Uterus (tissue), 2 donors: ENCODE measurements around the gene MYO18B.

Experiments
- POLR2A ChIP-seq, 2 donors: fragments of 450-650 bp; IDR thresholded peaks; one replicate each; pipeline ENCODE4 v1.6.1; 2016; ENCODE audit warnings: antibody characterized with exemption in 2 of 2, mild to moderate bottlenecking in 1 of 2, moderate library complexity in 1 of 2
- TF ChIP-seq, protein P1 (sequence below), 4 experiments: fragments of 200-600 bp in 2 of 4; fragments of 450-650 bp in 2 of 4; sonication (generic) in 2 of 4; IDR thresholded peaks; one replicate each; pipeline ENCODE4 v1.5.1; 2016 to 2019; ENCODE audit warnings: antibody characterized with exemption in 4 of 4, mild to moderate bottlenecking in 2 of 4, moderate library complexity in 1 of 4

DNA sequence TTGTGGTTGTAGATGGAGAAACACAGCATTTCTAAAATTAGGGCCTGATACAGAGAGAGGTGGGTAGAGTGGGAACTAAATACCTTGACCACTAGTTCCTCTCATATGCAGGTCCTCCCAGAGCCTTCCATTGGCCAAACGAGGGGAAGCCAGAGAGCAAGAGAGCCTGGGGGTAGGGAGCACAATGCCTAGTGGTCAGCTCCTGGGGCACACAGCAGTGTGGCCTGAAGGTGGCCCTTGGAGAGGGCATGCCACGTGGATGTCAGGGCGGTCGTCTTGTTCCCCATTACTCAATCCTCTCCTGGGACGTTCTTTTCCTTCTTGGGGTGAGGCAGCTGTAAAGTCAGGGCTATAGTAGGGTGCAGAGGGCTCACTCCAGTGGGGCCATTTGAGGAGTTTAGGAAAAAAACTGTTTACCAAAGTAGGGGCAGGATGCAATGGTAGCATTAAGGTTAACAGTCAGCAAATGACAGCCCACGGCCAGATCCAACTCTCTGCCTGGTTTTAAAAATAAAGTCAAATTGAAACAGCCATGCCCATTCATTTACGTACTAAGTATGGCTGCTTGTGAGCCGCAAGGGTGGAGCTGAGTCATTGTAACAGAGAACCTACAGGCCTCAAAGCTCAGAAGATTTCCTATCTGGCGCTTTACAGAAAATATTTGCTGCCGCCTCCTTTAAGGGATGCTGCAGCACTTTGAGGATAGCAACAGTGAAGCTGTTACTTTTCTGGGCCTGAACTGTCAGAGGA is 7.6 kb downstream of the MYO18B start:
- no peak for TF ChIP-seq POLR2A (IDR thresholded peaks at IDR 0.05)
- TF ChIP-seq, protein P1, sequence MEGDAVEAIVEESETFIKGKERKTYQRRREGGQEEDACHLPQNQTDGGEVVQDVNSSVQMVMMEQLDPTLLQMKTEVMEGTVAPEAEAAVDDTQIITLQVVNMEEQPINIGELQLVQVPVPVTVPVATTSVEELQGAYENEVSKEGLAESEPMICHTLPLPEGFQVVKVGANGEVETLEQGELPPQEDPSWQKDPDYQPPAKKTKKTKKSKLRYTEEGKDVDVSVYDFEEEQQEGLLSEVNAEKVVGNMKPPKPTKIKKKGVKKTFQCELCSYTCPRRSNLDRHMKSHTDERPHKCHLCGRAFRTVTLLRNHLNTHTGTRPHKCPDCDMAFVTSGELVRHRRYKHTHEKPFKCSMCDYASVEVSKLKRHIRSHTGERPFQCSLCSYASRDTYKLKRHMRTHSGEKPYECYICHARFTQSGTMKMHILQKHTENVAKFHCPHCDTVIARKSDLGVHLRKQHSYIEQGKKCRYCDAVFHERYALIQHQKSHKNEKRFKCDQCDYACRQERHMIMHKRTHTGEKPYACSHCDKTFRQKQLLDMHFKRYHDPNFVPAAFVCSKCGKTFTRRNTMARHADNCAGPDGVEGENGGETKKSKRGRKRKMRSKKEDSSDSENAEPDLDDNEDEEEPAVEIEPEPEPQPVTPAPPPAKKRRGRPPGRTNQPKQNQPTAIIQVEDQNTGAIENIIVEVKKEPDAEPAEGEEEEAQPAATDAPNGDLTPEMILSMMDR (IDR thresholded peaks at IDR 0.05) = no peak
